Hepatocyte (in vitro differentiated cells): ENCODE results near the gene SERPINB3. TPM values are rescaled to one million over a fixed set of nuclear protein-coding genes. Genes with fewer than 3 reads are reported as not detected.
A peak's percentile ranks its signal among the peaks of the same experiment; 100 is the strongest.
"Not testable (repeated sequence)": the region's sequence is repeated elsewhere in the genome, so short reads cannot be mapped to it uniquely, and the experiment has no call there.

Experiments
- DNase-seq: peaks from one replicate; pipeline ENCODE4 v3.0.0-alpha.2; 2016; ENCODE audit warnings: low spot score
- H2AFZ ChIP-seq: fragments of 200-600 bp; sonication (generic); 2 replicates; pipeline ENCODE4 v1.6.0; 2016; ENCODE audit warnings: antibody characterized with exemption, mild to moderate bottlenecking
- H3K27ac ChIP-seq: fragments of 200-600 bp; sonication (generic); 2 replicates; pipeline ENCODE4 v1.5.1; 2016; ENCODE audit warnings: mild to moderate bottlenecking
- H3K27me3 ChIP-seq: fragments of 200-600 bp; sonication (generic); 2 replicates; pipeline ENCODE4 v1.6.1; 2016
- H3K36me3 ChIP-seq: fragments of 200-600 bp; sonication (generic); replicated peaks from 2 replicates; pipeline ENCODE4 v1.5.1; 2016; ENCODE audit warnings: low read depth; ENCODE audit not compliant: insufficient read depth
- H3K4me1 ChIP-seq: fragments of 200-600 bp; sonication (generic); 2 replicates; pipeline ENCODE4 v1.5.1; 2016; ENCODE audit warnings: mild to moderate bottlenecking, moderate library complexity; ENCODE audit not compliant: insufficient read depth
- H3K4me2 ChIP-seq: fragments of 200-600 bp; sonication (generic); 2 replicates; pipeline ENCODE4 v1.6.0; 2016
- H3K4me3 ChIP-seq: fragments of 200-600 bp; sonication (generic); 2 replicates; pipeline ENCODE4 v1.5.1; 2016; ENCODE audit warnings: mild to moderate bottlenecking
- H3K79me2 ChIP-seq: fragments of 200-600 bp; sonication (generic); 2 replicates; pipeline ENCODE4 v1.6.0; 2017; ENCODE audit warnings: mild to moderate bottlenecking
- H3K9me2 ChIP-seq: fragments of 200-600 bp; sonication (generic); replicated peaks from 2 replicates; pipeline ENCODE4 v1.6.0; 2017; ENCODE audit warnings: mild to moderate bottlenecking; ENCODE audit not compliant: insufficient read depth
- H3K9me3 ChIP-seq: fragments of 200-600 bp; sonication (generic); 2 replicates; pipeline ENCODE4 v1.5.1; 2016; ENCODE audit warnings: low read depth, mild to moderate bottlenecking
- H4K20me1 ChIP-seq: fragments of 200-600 bp; sonication (generic); 2 replicates; pipeline ENCODE4 v1.6.0; 2016; ENCODE audit warnings: mild to moderate bottlenecking; ENCODE audit not compliant: insufficient read depth, poor library complexity, severe bottlenecking
- CTCF ChIP-seq: fragments of 200-600 bp; sonication (generic); IDR thresholded peaks from 2 replicates; pipeline ENCODE4 v1.5.1; 2016; ENCODE audit warnings: antibody characterized with exemption, mild to moderate bottlenecking; ENCODE audit not compliant: poor library complexity
- EZH2 ChIP-seq: fragments of 200-600 bp; sonication (generic); IDR thresholded peaks from 2 replicates; pipeline ENCODE4 v1.6.1; 2016; ENCODE audit warnings: antibody characterized with exemption, mild to moderate bottlenecking, borderline replicate concordance
- EZH2phosphoT487 ChIP-seq: fragments of 200-600 bp; sonication (generic); IDR thresholded peaks from one replicate; pipeline ENCODE4 v1.6.1; 2018; ENCODE audit warnings: antibody characterized with exemption, mild to moderate bottlenecking, low read depth, moderate library complexity; ENCODE audit not compliant: unreplicated experiment, severe bottlenecking
- WGBS: methylation state at CpG from one replicate; pipeline ENCODE4 v1.1.6; 2016; ENCODE audit warnings: low lambda C conversion rate; ENCODE audit errors: missing lambda C conversion rate; 5-methylcytosine and 5-hydroxymethylcytosine counted together
- polyA plus RNA-seq: library from polyadenylated mRNA; unstranded; fragments of >200 nt; fragmentation: Nextera tagmentation; extraction: Ambion mirVana; gene quantifications from 2 replicates; pipeline ENCODE4 v1.2.1, GENCODE V29; 2016
- total RNA-seq: library from RNA; depleted of rRNA; stranded (reverse); fragments of >200 nt; gene quantifications from 2 replicates; pipeline ENCODE4 v1.2.3, GENCODE V29; 2014

SERPINB3 gene
- total and polyA plus RNA-seq, 2 experiments from 2014 or later, result 0.17 TPM; not detected in 1

GRCh38 chr18:63677500-63678225, 16.0 kb upstream of the SERPINB3 start:
- H3K79me2 ChIP-seq, result no peaks in the 10 kb centered on the region

GRCh38 chr18:63676526-63677323, 15.0 kb upstream of the SERPINB3 start:
- peak; percentile 48 for DNase-seq
- Histone ChIP-seq H3K27ac (no peak overlapping the region), H3K4me3 (no peak overlapping the region), H3K36me3 (no peaks in the 10 kb centered on the region), H3K4me2 (no peak overlapping the region), H4K20me1 (no peaks in the 10 kb centered on the region), H3K27me3 (no peaks in the 10 kb centered on the region), H2AFZ (no peak overlapping the region), H3K4me1 (peaks cover 11% of the 10 kb centered on the region), H3K9me3 (no peaks in the 10 kb centered on the region), H3K79me2 (no peaks in the 10 kb centered on the region), H3K9me2 (no peaks in the 10 kb centered on the region)
- TF ChIP-seq EZH2 (no peak), CTCF (peak; percentile 40)
- WGBS, result 41% methylated on average over 5 of the region's 5 CpGs

More at GRCh38 chr18:63677500-63678225, 16.0 kb upstream of the SERPINB3 start:
- Histone ChIP-seq H4K20me1 (no peaks in the 10 kb centered on the region), H3K4me3 (no peak overlapping the region), H3K4me2 (no peak overlapping the region), H3K36me3 (no peaks in the 10 kb centered on the region), H3K27ac (no peak overlapping the region), H3K9me3 (no peaks in the 10 kb centered on the region), H2AFZ (no peak overlapping the region), H3K27me3 (no peaks in the 10 kb centered on the region), H3K4me1 (peaks cover 18% of the 10 kb centered on the region), H3K9me2 (no peaks in the 10 kb centered on the region)
- WGBS, result 69% methylated on average over 5 of the region's 5 CpGs
- DNase-seq, result no peak
- TF ChIP-seq EZH2phosphoT487 (no peak), CTCF (no peak), EZH2 (no peak)

GRCh38 chr18:63664571-63664970, 2.9 kb upstream of the SERPINB3 start:
- TF ChIP-seq EZH2phosphoT487 (no peak), CTCF (no peak)
- H3K27me3 ChIP-seq, result no peaks in the 10 kb centered on the region
- H3K27ac ChIP-seq, result no peak overlapping the region
- H2AFZ ChIP-seq, result no peak overlapping the region
- H3K4me3 ChIP-seq, result no peak overlapping the region
- 97% methylated on average over 1 of the region's 1 CpG for WGBS
- H3K79me2 ChIP-seq, result no peaks in the 10 kb centered on the region
- no peaks in the 10 kb centered on the region for H4K20me1 ChIP-seq
- H3K9me3 ChIP-seq, result no peaks in the 10 kb centered on the region
- H3K4me2 ChIP-seq, result no peak overlapping the region
- H3K9me2 ChIP-seq, result no peaks in the 10 kb centered on the region
- no peak for DNase-seq
- H3K36me3 ChIP-seq, result no peaks in the 10 kb centered on the region
- no peaks in the 10 kb centered on the region for H3K4me1 ChIP-seq

GRCh38 chr18:63658920-63659319, 2.8 kb downstream of the SERPINB3 start:
- H3K4me1 ChIP-seq, H3K9me2 ChIP-seq, H3K27me3 ChIP-seq, H4K20me1 ChIP-seq, H3K36me3 ChIP-seq, H3K9me3 ChIP-seq, H3K27ac ChIP-seq, H2AFZ ChIP-seq, H3K79me2 ChIP-seq, DNase-seq, H3K4me2 ChIP-seq, H3K4me3 ChIP-seq: not testable (repeated sequence)
- 88% methylated on average over 4 of the region's 4 CpGs for WGBS

GRCh38 chr18:63650271-63650670, 11.4 kb downstream of the SERPINB3 start:
- not testable (repeated sequence) for H3K27me3 ChIP-seq, H3K27ac ChIP-seq, H3K9me3 ChIP-seq, H3K4me1 ChIP-seq, H3K36me3 ChIP-seq, H3K4me2 ChIP-seq, H4K20me1 ChIP-seq, H3K4me3 ChIP-seq, H2AFZ ChIP-seq, H3K79me2 ChIP-seq, DNase-seq, H3K9me2 ChIP-seq
- WGBS, result 65% methylated on average over 3 of the region's 3 CpGs
